IMR-90 (cell line): ENCODE results near the gene RBFA. TPM values are rescaled to one million over a fixed set of nuclear protein-coding genes. Genes with fewer than 3 reads are reported as not detected.

Source experiments
- ATAC-seq: fragments of 200-7000 bp; cut with Tn5 transposase; 2 replicates; pipeline ENCODE4 v1.9.1; 2020; ENCODE audit warnings: low read depth, mild to moderate bottlenecking, moderate library complexity
- BruUV-seq: library from RNA; stranded (reverse); fragments of 400-500 nt; replicated peaks from 2 replicates; lab custom pipeline; 2021; lab: Mats Ljungman, UMichigan
- CTCF ChIA-PET: fragments of 300-600 bp; formaldehyde crosslinking; extraction: SDS; loops from one replicate; lab custom pipeline; 2021; ENCODE audit warnings: antibody characterized with exemption; lab: Yijun Ruan, JAX
- POLR2A ChIA-PET: fragments of 300-600 bp; sonication (Branson Sonifier 250); formaldehyde crosslinking; loops from one replicate; lab custom pipeline; 2022; ENCODE audit warnings: antibody characterized with exemption; ENCODE audit not compliant: unreplicated experiment; lab: Charles Lee
- DNase-seq: peaks from one replicate; pipeline ENCODE4 v3.0.0; 2013
- H2AFZ ChIP-seq: replicated peaks from 2 replicates; pipeline ENCODE3; 2013; ENCODE audit warnings: low read length, mild to moderate bottlenecking; ENCODE audit not compliant: poor library complexity
- H2AK5ac ChIP-seq: 2 replicates; pipeline ENCODE4 v1.6.1; 2013; ENCODE audit warnings: low read depth, low read length, inconsistent platforms
- H2AK9ac ChIP-seq: replicated peaks from 2 replicates; pipeline ENCODE3; 2013; ENCODE audit warnings: mild to moderate bottlenecking, low read depth, low read length, moderate library complexity; ENCODE audit not compliant: poor library complexity
- H2BK120ac ChIP-seq: 2 replicates; pipeline ENCODE4 v1.6.1; 2013; ENCODE audit warnings: low read depth, low read length, inconsistent platforms
- H2BK15ac ChIP-seq: 3 replicates; pipeline ENCODE4 v1.6.1; 2013; ENCODE audit warnings: low read depth, low read length, inconsistent platforms
- H2BK20ac ChIP-seq: 2 replicates; pipeline ENCODE4 v1.6.1; 2013; ENCODE audit warnings: low read depth, mild to moderate bottlenecking, inconsistent platforms, low read length, moderate library complexity
- H2BK5ac ChIP-seq: 2 replicates; pipeline ENCODE4 v1.6.1; 2013; ENCODE audit warnings: mild to moderate bottlenecking, low read depth, low read length, inconsistent platforms; ENCODE audit not compliant: poor library complexity, severe bottlenecking
- H3K14ac ChIP-seq: replicated peaks from 2 replicates; pipeline ENCODE4 v1.6.1; 2013; ENCODE audit warnings: low read depth, low read length, inconsistent platforms
- H3K18ac ChIP-seq: 2 replicates; pipeline ENCODE4 v1.6.1; 2013; ENCODE audit warnings: low read depth, low read length, control low read depth
- H3K23ac ChIP-seq: 2 replicates; pipeline ENCODE4 v1.6.1; 2013; ENCODE audit warnings: low read depth, low read length, inconsistent platforms
- H3K27ac ChIP-seq: 2 replicates; pipeline ENCODE4 v1.5.1; 2013; ENCODE audit warnings: mild to moderate bottlenecking, control low read depth, low read length; ENCODE audit not compliant: insufficient read depth
- H3K27me3 ChIP-seq: 2 replicates; pipeline ENCODE4 v1.6.1; 2013; ENCODE audit warnings: low read length; ENCODE audit not compliant: control insufficient read depth, insufficient read depth
- H3K36me3 ChIP-seq: 2 replicates; pipeline ENCODE4 v1.6.1; 2013; ENCODE audit warnings: low read length, mixed read lengths; ENCODE audit not compliant: control insufficient read depth, insufficient read depth
- H3K4ac ChIP-seq: 2 replicates; pipeline ENCODE4 v1.6.1; 2013; ENCODE audit warnings: low read depth, low read length, inconsistent platforms
- H3K4me1 ChIP-seq: 2 replicates; pipeline ENCODE4 v1.6.1; 2013; ENCODE audit warnings: low read length, mixed read lengths; ENCODE audit not compliant: control insufficient read depth, insufficient read depth
- H3K4me2 ChIP-seq: 2 replicates; pipeline ENCODE4 v1.6.1; 2013; ENCODE audit warnings: low read depth, mild to moderate bottlenecking, control low read depth, low read length, moderate library complexity
- H3K4me3 ChIP-seq: 2 replicates; pipeline ENCODE4 v1.5.1; 2013; ENCODE audit warnings: low read depth, mild to moderate bottlenecking, control low read depth, low read length, moderate library complexity; ENCODE audit not compliant: insufficient read depth
- H3K56ac ChIP-seq: 2 replicates; pipeline ENCODE4 v1.6.1; 2013; ENCODE audit warnings: low read length, inconsistent platforms; ENCODE audit not compliant: insufficient read depth; ENCODE audit errors: extremely low read depth
- H3K79me1 ChIP-seq, 2 experiments: 2 replicates each; pipeline ENCODE4 v1.6.1; 2013; ENCODE audit warnings: low read length in 2 of 2, inconsistent platforms in 1 of 2, low read depth in 1 of 2
- H3K9ac ChIP-seq: 2 replicates; pipeline ENCODE4 v1.6.1; 2013; ENCODE audit warnings: low read depth, low read length, control low read depth
- H3K9me1 ChIP-seq: 2 replicates; pipeline ENCODE4 v1.6.1; 2013; ENCODE audit warnings: low read length, inconsistent platforms; ENCODE audit not compliant: insufficient read depth
- H3K9me3 ChIP-seq: 2 replicates; pipeline ENCODE4 v1.6.1; 2013; ENCODE audit warnings: low read length; ENCODE audit not compliant: control insufficient read depth, insufficient read depth
- H4K20me1 ChIP-seq: 2 replicates; pipeline ENCODE4 v1.6.1; 2013; ENCODE audit warnings: low read length, inconsistent platforms; ENCODE audit not compliant: insufficient read depth
- H4K5ac ChIP-seq: 2 replicates; pipeline ENCODE4 v1.6.1; 2013; ENCODE audit warnings: mild to moderate bottlenecking, low read depth, low read length, control low read depth
- H4K8ac ChIP-seq, 2 experiments: 2 replicates each; pipeline ENCODE4 v1.6.1; 2013; ENCODE audit warnings: low read depth in 2 of 2, low read length in 2 of 2, control low read depth in 1 of 2, inconsistent platforms in 1 of 2
- H4K91ac ChIP-seq: 2 replicates; pipeline ENCODE4 v1.6.1; 2013; ENCODE audit warnings: low read depth, low read length, inconsistent platforms; ENCODE audit not compliant: insufficient read depth
- BHLHE40 ChIP-seq: fragments of 150-350 bp; IDR thresholded peaks from 2 replicates; pipeline ENCODE4 v1.6.1; 2016; ENCODE audit warnings: mild to moderate bottlenecking, low read depth, low read length
- CEBPB ChIP-seq: IDR thresholded peaks from 2 replicates; pipeline ENCODE4 v1.6.1; 2012; ENCODE audit warnings: low read depth, low read length, improper control_type of control experiment
- CHD1 ChIP-seq: IDR thresholded peaks from 2 replicates; pipeline ENCODE4 v1.6.1; 2012; ENCODE audit warnings: low read depth, low read length, improper control_type of control experiment
- FOS ChIP-seq: fragments of 150-350 bp; IDR thresholded peaks from 2 replicates; pipeline ENCODE4 v1.6.1; 2016; ENCODE audit warnings: low read depth, low read length
- MAFK ChIP-seq: IDR thresholded peaks from 2 replicates; pipeline ENCODE4 v1.6.1; 2012; ENCODE audit warnings: low read depth, low read length, improper control_type of control experiment
- MAZ ChIP-seq: IDR thresholded peaks from 2 replicates; pipeline ENCODE4 v1.6.1; 2012; ENCODE audit warnings: low read depth, mild to moderate bottlenecking, low read length, improper control_type of control experiment, moderate library complexity, borderline replicate concordance
- MXI1 ChIP-seq: IDR thresholded peaks from 2 replicates; pipeline ENCODE4 v1.6.1; 2012; ENCODE audit warnings: low read depth, mild to moderate bottlenecking, low read length, moderate library complexity, borderline replicate concordance
- NFE2L2 ChIP-seq: fragments of 150-350 bp; IDR thresholded peaks from 2 replicates; pipeline ENCODE4 v1.6.1; 2016; ENCODE audit warnings: low read depth, mild to moderate bottlenecking, low read length
- POLR2A ChIP-seq: IDR thresholded peaks from 2 replicates; pipeline ENCODE4 v1.6.1; 2012; ENCODE audit warnings: mild to moderate bottlenecking, low read depth, low read length
- RAD21 ChIP-seq: IDR thresholded peaks from 2 replicates; pipeline ENCODE4 v1.6.1; 2012; ENCODE audit warnings: low read length, improper control_type of control experiment
- RCOR1 ChIP-seq: IDR thresholded peaks from 2 replicates; pipeline ENCODE4 v1.6.1; 2012; ENCODE audit warnings: mild to moderate bottlenecking, low read length, improper control_type of control experiment; ENCODE audit not compliant: insufficient replicate concordance
- RFX5 ChIP-seq: IDR thresholded peaks from 2 replicates; pipeline ENCODE4 v1.8.0; 2012; ENCODE audit warnings: low read depth, mild to moderate bottlenecking, low read length, moderate library complexity
- SMC3 ChIP-seq: fragments of 150-350 bp; IDR thresholded peaks from 2 replicates; pipeline ENCODE4 v1.6.1; 2016; ENCODE audit warnings: low read depth, mild to moderate bottlenecking, antibody characterized with exemption, low read length, moderate library complexity
- WGBS, 2 experiments: methylation state at CpG; one replicate each; pipeline versions ENCODE4 v1.1.5 to v1.1.7; 2013; ENCODE audit warnings: missing lambda C conversion rate in 2 of 2; ENCODE audit not compliant: insufficient read length in 1 of 2; ENCODE audit errors: extremely low coverage in 2 of 2; 5-methylcytosine and 5-hydroxymethylcytosine counted together
- dilution Hi-C: fragments of 300-500 bp; cut with HindIII; formaldehyde crosslinking; loops from one replicate; pipeline ENCODE4 v1.14.3; 2018; ENCODE audit warnings: low sequenced_read_pairs; ENCODE audit not compliant: unreplicated experiment
- in situ Hi-C: fragments of 300-500 bp; cut with MboI; formaldehyde crosslinking; loops from 3 replicates; pipeline ENCODE4 v1.14.3; 2019; ENCODE audit warnings: low sequenced_read_pairs, inconsistent platforms, mixed read lengths
- intact Hi-C: fragments of 100-400 bp; cut with micrococcal nuclease; formaldehyde crosslinking; loops from 2 replicates; pipeline ENCODE4 v1.10.0; 2022
- polyA plus RNA-seq, 3 experiments: library from polyadenylated mRNA; depleted of rRNA; stranded (reverse); fragments of >200 nt; gene quantifications; 2 replicates each; pipeline ENCODE4 v1.2.3, GENCODE V29; 2012; ENCODE audit warnings: low replicate concordance in 1 of 3
- total RNA-seq: library from RNA; depleted of rRNA; stranded (reverse); fragments of >200 nt; gene quantifications from 2 replicates; pipeline ENCODE4 v1.2.3, GENCODE V29; 2012
- TF ChIP-seq, protein P1 (sequence below): fragments of 150-350 bp; IDR thresholded peaks from 2 replicates; pipeline ENCODE4 v1.6.1; 2017; ENCODE audit warnings: mild to moderate bottlenecking, antibody characterized with exemption, low read length, low read depth
- TF ChIP-seq, protein P2 (sequence below): conservative IDR thresholded peaks from 2 replicates; pipeline ENCODE4 v1.5.1; 2012; ENCODE audit warnings: mild to moderate bottlenecking, low read depth, low read length, improper control_type of control experiment
- TF ChIP-seq, protein P3 (sequence below): fragments of 150-350 bp; IDR thresholded peaks from 2 replicates; pipeline ENCODE4 v1.6.1; 2016; ENCODE audit warnings: low read depth, mild to moderate bottlenecking, low read length, moderate library complexity, borderline replicate concordance

RBFA gene
- total and polyA plus RNA-seq, 2 of the 4 experiments (the other 2 are of a cell fraction) = 21.0 to 38.0 TPM

- H3K56ac ChIP-seq = no peak overlapping the region
- WGBS, 2 experiments = no CpG with 5 or more reads among the region's 20 CpGs
- no peak overlapping the region for H4K8ac ChIP-seq
- H2BK5ac ChIP-seq = no peak overlapping the region
- no peak overlapping the region for H4K91ac ChIP-seq
- DNase-seq (no peak), ATAC-seq (no peak)
- H2BK120ac ChIP-seq = no peak overlapping the region
- no peak overlapping the region for H3K4me2 ChIP-seq
- in situ Hi-C loops = no loop called here
- dilution Hi-C loops = no loop called here
- H3K9ac ChIP-seq = no peak overlapping the region
- no peak overlapping the region for H3K14ac ChIP-seq
- H3K79me1 ChIP-seq = no peaks in the 10 kb centered on the region
- H3K4me1 ChIP-seq = peaks cover 7% of the 10 kb centered on the region
- H3K23ac ChIP-seq = no peak overlapping the region
- no peak overlapping the region for H3K4ac ChIP-seq
- H4K20me1 ChIP-seq = no peaks in the 10 kb centered on the region
- TF ChIP-seq POLR2A = no peak
- no peak for TF ChIP-seq MAZ
- TF ChIP-seq NFE2L2 = no peak
- no peak for TF ChIP-seq BHLHE40
- no peak for TF ChIP-seq RCOR1
- TF ChIP-seq, protein P1, sequence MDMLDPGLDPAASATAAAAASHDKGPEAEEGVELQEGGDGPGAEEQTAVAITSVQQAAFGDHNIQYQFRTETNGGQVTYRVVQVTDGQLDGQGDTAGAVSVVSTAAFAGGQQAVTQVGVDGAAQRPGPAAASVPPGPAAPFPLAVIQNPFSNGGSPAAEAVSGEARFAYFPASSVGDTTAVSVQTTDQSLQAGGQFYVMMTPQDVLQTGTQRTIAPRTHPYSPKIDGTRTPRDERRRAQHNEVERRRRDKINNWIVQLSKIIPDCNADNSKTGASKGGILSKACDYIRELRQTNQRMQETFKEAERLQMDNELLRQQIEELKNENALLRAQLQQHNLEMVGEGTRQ = no peak
- TF ChIP-seq RAD21 = no peak
- TF ChIP-seq SMC3 = no peak
- TF ChIP-seq RFX5 = no peak
- no peak for TF ChIP-seq MXI1
- TF ChIP-seq CHD1 = no peak
- no peak for TF ChIP-seq CEBPB
- TF ChIP-seq, protein P2, sequence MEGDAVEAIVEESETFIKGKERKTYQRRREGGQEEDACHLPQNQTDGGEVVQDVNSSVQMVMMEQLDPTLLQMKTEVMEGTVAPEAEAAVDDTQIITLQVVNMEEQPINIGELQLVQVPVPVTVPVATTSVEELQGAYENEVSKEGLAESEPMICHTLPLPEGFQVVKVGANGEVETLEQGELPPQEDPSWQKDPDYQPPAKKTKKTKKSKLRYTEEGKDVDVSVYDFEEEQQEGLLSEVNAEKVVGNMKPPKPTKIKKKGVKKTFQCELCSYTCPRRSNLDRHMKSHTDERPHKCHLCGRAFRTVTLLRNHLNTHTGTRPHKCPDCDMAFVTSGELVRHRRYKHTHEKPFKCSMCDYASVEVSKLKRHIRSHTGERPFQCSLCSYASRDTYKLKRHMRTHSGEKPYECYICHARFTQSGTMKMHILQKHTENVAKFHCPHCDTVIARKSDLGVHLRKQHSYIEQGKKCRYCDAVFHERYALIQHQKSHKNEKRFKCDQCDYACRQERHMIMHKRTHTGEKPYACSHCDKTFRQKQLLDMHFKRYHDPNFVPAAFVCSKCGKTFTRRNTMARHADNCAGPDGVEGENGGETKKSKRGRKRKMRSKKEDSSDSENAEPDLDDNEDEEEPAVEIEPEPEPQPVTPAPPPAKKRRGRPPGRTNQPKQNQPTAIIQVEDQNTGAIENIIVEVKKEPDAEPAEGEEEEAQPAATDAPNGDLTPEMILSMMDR = no peak
- TF ChIP-seq FOS = no peak
- TF ChIP-seq, protein P3, sequence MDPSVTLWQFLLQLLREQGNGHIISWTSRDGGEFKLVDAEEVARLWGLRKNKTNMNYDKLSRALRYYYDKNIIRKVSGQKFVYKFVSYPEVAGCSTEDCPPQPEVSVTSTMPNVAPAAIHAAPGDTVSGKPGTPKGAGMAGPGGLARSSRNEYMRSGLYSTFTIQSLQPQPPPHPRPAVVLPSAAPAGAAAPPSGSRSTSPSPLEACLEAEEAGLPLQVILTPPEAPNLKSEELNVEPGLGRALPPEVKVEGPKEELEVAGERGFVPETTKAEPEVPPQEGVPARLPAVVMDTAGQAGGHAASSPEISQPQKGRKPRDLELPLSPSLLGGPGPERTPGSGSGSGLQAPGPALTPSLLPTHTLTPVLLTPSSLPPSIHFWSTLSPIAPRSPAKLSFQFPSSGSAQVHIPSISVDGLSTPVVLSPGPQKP = no peak
- no peak for TF ChIP-seq MAFK
- H2AK9ac ChIP-seq = no peak overlapping the region
- H4K5ac ChIP-seq = no peak overlapping the region
- CTCF ChIA-PET = no interaction called here
- no peak overlapping the region for H2BK20ac ChIP-seq
- H3K27me3 ChIP-seq = no peaks in the 10 kb centered on the region
- no peak overlapping the region for H2AK5ac ChIP-seq
- H3K9me3 ChIP-seq = no peaks in the 10 kb centered on the region
- POLR2A ChIA-PET = interaction anchor here (0.7 kb wide), 1 partner anchor 42 kb away, joined by 13 read pairs; no protein-coding TSS in a partner anchor
- 0 out of 2 replicates have a peak, but pooled peaks cover 4% of the 10 kb centered on the region for H3K9me1 ChIP-seq
- no peaks in the 10 kb centered on the region for H3K36me3 ChIP-seq
- H2AFZ ChIP-seq = no peak overlapping the region
- BruUV-seq = no TSS peak
- no peak overlapping the region for H3K4me3 ChIP-seq
- no peak overlapping the region for H2BK15ac ChIP-seq
- no peak overlapping the region for H3K27ac ChIP-seq
- H3K18ac ChIP-seq = no peak overlapping the region
- intact Hi-C loops = no loop called here
These were observed 21.5 kb upstream of the RBFA start for GRCh38 chr18:80012714-80013113.
